Measurements from ENCODE around the gene OR52I1. TPM values are rescaled to one million over a fixed set of nuclear protein-coding genes. Genes with fewer than 3 reads are reported as not detected.

The OR52I1 gene
- total and polyA plus RNA-seq, 2 experiments from 2014 or later, result not detected

DNA sequence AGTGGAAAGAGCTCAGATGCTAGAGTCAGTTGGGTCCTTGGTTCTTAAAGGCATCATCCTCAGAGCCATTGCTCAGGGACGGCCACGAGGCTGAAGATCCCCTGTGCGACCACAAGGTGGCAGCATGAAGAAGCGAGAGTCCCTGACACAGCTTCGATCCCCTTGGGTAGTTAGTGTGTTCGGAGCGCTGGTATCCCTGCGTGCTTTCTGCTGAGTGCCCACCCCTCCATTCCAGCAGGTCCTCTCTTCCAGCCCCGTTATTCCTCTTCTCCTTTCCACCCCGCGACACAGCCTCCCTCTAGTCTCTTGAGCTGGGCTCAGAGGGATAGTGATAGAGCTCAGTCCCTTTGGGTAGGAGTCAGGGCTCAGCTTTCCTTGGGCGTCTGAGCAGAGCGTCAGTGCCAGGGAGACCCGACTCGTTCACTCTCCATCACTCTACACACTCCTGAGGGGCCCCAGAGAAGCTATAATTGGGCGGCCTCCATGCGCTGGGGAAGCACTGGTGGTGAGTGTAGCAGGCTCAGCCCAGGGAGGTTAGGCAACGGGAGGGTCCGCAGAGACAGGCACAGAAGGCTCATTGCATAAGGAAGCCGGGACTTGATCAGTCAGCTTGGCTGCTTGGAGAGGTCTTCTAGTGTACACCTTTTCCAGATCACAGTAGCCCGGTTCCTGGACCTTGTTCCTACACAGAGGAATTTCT, 43.3 kb downstream of the OR52I1 start, which contains the start of gene OR51D1:
Gene OR51D1, plus strand, starts transcription at position 516 of the 700 bp plus-strand sequence. CDS start 2,314 bp downstream, outside the sequence.
- Histone ChIP-seq H3K4me1 (ENCODE audit: insufficient read depth) (no peaks in the 10 kb centered on the region), H3K4me2 (ENCODE audit: unreplicated experiment) (no peak within 1 kb of the TSS), H3K79me2 (ENCODE audit: insufficient read depth) (no peaks in the 10 kb centered on the region), H3K9me2 (ENCODE audit: insufficient read depth) (no peaks in the 10 kb centered on the region), H4K20me1 (ENCODE audit: insufficient read depth) (no peaks in the 10 kb centered on the region), H3F3A (ENCODE audit: insufficient read depth) (no peaks in the 10 kb centered on the region), H3K4me3 (0 out of 2 replicates have a peak within 1 kb of the TSS, but pooled peaks have one; percentile 33), H3K36me3 (ENCODE audit: low read depth) (no peaks in the 10 kb centered on the region), H2AFZ (no peak within 1 kb of the TSS), H3K9me3 (ENCODE audit: low read depth) (no peaks in the 10 kb centered on the region), H3K27ac (no peak within 1 kb of the TSS), H3K9ac (no peak within 1 kb of the TSS), H3K27me3 (replicated peaks; ENCODE audit: insufficient read depth) (peaks cover 14% of the 10 kb centered on the region; the same call in 1 of the 2 replicates)
- in situ Hi-C loops (cut with MboI), result loop anchor here (25.0 kb wide), 1 partner anchor 750 kb away; the partner anchor contains the start of gene OR51M1
- WGBS, 2 experiments (ENCODE audit: low coverage in 1 of 2, low lambda C conversion rate in 2 of 2, missing lambda C conversion rate in 2 of 2), result 22 to 23% methylated on average over 20 to 21 of the region's 21 CpGs
- TF ChIP-seq EZH2phosphoT487 (IDR thresholded peaks at IDR 0.05; ENCODE audit: insufficient read depth, low read depth), result no peak
- TF ChIP-seq EZH2 (IDR thresholded peaks at IDR 0.05; ENCODE audit: insufficient read depth, poor library complexity, severe bottlenecking), result no peak
- DNase-seq, result peak; percentile 72

DNA sequence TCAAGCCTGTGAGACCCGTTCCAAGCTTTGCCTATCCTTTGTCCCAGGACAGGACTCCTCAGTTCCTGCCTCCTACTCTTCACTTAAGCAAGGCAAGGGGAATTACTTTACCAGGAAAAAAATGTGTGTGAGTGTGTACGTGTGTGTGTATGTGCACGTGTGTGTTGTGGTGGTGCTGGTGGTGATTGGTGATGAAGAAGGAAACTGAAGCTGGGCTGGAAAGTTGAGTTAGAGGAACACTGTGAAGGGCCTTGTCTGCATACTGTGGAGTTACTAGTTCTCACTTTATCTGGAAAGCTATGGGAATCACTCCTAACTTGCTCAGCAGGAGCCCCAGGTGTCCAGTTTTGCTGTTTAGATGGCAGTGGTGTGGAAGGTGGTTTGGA, 43.8 kb downstream of the OR52I1 start:
- H3K27ac ChIP-seq, result no peak overlapping the region
- no peaks in the 10 kb centered on the region for H3K9me3 ChIP-seq (ENCODE audit: low read depth)
- no peak overlapping the region for H3K9ac ChIP-seq
- H3K36me3 ChIP-seq (ENCODE audit: low read depth), result no peaks in the 10 kb centered on the region
- no peaks in the 10 kb centered on the region for H3F3A ChIP-seq (ENCODE audit: insufficient read depth)
- H3K9me2 ChIP-seq (ENCODE audit: insufficient read depth), result no peaks in the 10 kb centered on the region
- no peak overlapping the region for H3K4me3 ChIP-seq
- WGBS, 2 experiments (ENCODE audit: low coverage in 1 of 2, low lambda C conversion rate in 2 of 2, missing lambda C conversion rate in 2 of 2), result 29 to 30% methylated on average over 3 of the region's 3 CpGs
- H3K79me2 ChIP-seq (ENCODE audit: insufficient read depth), result no peaks in the 10 kb centered on the region
- no peak overlapping the region for H3K4me2 ChIP-seq (ENCODE audit: unreplicated experiment)
- H3K4me1 ChIP-seq (ENCODE audit: insufficient read depth), result no peaks in the 10 kb centered on the region
- DNase-seq, result no peak
- in situ Hi-C loops (cut with MboI), result loop anchor here (25.0 kb wide), 1 partner anchor 750 kb away; the partner anchor contains the start of gene OR51M1
- no peak for TF ChIP-seq EZH2phosphoT487 (IDR thresholded peaks at IDR 0.05; ENCODE audit: insufficient read depth, low read depth)
- no peak for TF ChIP-seq EZH2 (IDR thresholded peaks at IDR 0.05; ENCODE audit: insufficient read depth, poor library complexity, severe bottlenecking)
- H3K27me3 ChIP-seq (replicated peaks; ENCODE audit: insufficient read depth), result peaks cover 14% of the 10 kb centered on the region; the same call in 1 of the 2 replicates
- no peak overlapping the region for H2AFZ ChIP-seq
- H4K20me1 ChIP-seq (ENCODE audit: insufficient read depth), result no peaks in the 10 kb centered on the region

DNA sequence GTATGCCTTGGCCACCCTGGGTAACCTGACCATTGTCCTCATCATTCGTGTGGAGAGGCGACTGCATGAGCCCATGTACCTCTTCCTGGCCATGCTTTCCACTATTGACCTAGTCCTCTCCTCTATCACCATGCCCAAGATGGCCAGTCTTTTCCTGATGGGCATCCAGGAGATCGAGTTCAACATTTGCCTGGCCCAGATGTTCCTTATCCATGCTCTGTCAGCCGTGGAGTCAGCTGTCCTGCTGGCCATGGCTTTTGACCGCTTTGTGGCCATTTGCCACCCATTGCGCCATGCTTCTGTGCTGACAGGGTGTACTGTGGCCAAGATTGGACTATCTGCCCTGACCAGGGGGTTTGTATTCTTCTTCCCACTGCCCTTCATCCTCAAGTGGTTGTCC, 46.1 kb downstream of the OR52I1 start:
- no peaks in the 10 kb centered on the region for H3K4me1 ChIP-seq (ENCODE audit: insufficient read depth)
- no peak overlapping the region for H3K27ac ChIP-seq
- H3K4me2 ChIP-seq (ENCODE audit: unreplicated experiment), result no peak overlapping the region
- WGBS, 2 experiments (ENCODE audit: low coverage in 1 of 2, low lambda C conversion rate in 2 of 2, missing lambda C conversion rate in 2 of 2), result 37 to 39% methylated on average over 6 of the region's 6 CpGs
- no peaks in the 10 kb centered on the region for H3K79me2 ChIP-seq (ENCODE audit: insufficient read depth)
- H3K4me3 ChIP-seq, result no peak overlapping the region
- no peak overlapping the region for H3K9ac ChIP-seq
- in situ Hi-C loops (cut with MboI), result loop anchor here (10.0 to 25.0 kb wide), 2 partner anchors 365 to 747 kb away; partner anchors contain the start of gene OR51M1
- no peaks in the 10 kb centered on the region for H3K9me2 ChIP-seq (ENCODE audit: insufficient read depth)
- no peaks in the 10 kb centered on the region for H3K36me3 ChIP-seq (ENCODE audit: low read depth)
- H3K27me3 ChIP-seq (replicated peaks; ENCODE audit: insufficient read depth), result peaks cover 10% of the 10 kb centered on the region; the same call in 1 of the 2 replicates
- no peaks in the 10 kb centered on the region for H3K9me3 ChIP-seq (ENCODE audit: low read depth)
- H2AFZ ChIP-seq, result no peak overlapping the region
- H3F3A ChIP-seq (ENCODE audit: insufficient read depth), result no peaks in the 10 kb centered on the region
- TF ChIP-seq EZH2phosphoT487 (IDR thresholded peaks at IDR 0.05; ENCODE audit: insufficient read depth, low read depth) (no peak), EZH2 (IDR thresholded peaks at IDR 0.05; ENCODE audit: insufficient read depth, poor library complexity, severe bottlenecking) (no peak)
- DNase-seq, result no peak
- no peaks in the 10 kb centered on the region for H4K20me1 ChIP-seq (ENCODE audit: insufficient read depth)

DNA sequence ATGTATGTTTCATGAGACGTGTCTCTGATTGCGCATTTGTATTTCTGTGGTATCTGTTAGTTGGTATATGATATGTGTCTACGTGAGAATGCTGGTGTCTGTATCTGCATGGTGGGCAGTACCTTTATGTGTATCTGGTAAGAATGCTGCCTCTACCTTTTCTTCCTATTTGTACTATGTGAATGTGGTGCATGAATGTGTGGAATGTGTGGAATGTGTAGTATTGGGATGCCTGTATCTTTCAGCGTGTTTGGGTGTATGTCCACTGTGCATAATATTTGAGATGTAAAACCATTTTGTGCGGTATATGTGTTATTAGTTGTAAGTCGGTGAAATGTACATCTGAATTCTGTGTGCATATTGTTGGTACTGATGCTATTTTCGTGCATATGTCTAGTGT, 47.7 kb downstream of the OR52I1 start:
- Histone ChIP-seq H3K4me2 (ENCODE audit: unreplicated experiment) (no peak overlapping the region), H3K36me3 (ENCODE audit: low read depth) (no peaks in the 10 kb centered on the region), H3K9ac (no peak overlapping the region), H3K27me3 (replicated peaks; ENCODE audit: insufficient read depth) (peaks cover 10% of the 10 kb centered on the region; the same call in 1 of the 2 replicates), H3K9me2 (ENCODE audit: insufficient read depth) (no peaks in the 10 kb centered on the region), H3K27ac (no peak overlapping the region), H2AFZ (no peak overlapping the region), H3K9me3 (ENCODE audit: low read depth) (no peaks in the 10 kb centered on the region), H4K20me1 (ENCODE audit: insufficient read depth) (no peaks in the 10 kb centered on the region), H3K79me2 (ENCODE audit: insufficient read depth) (no peaks in the 10 kb centered on the region), H3K4me3 (no peak overlapping the region), H3K4me1 (ENCODE audit: insufficient read depth) (no peaks in the 10 kb centered on the region), H3F3A (ENCODE audit: insufficient read depth) (no peaks in the 10 kb centered on the region)
- no peak for DNase-seq
- in situ Hi-C loops (cut with MboI), result loop anchor here (10.0 to 25.0 kb wide), 2 partner anchors 363 to 746 kb away; partner anchors contain the start of gene OR51M1
- 51% methylated on average over 7 of the region's 7 CpGs for WGBS, 2 experiments (ENCODE audit: low coverage in 1 of 2, low lambda C conversion rate in 2 of 2, missing lambda C conversion rate in 2 of 2)
- no peak for TF ChIP-seq EZH2phosphoT487 (IDR thresholded peaks at IDR 0.05; ENCODE audit: insufficient read depth, low read depth)
- TF ChIP-seq EZH2 (IDR thresholded peaks at IDR 0.05; ENCODE audit: insufficient read depth, poor library complexity, severe bottlenecking), result no peak

Data from GM23248 (cell line).